ENCODE data around the gene TRHDE.

GRCh38 chr12:72272731-72273498 is 745 bp downstream of the TRHDE start:
- no peak for TF ChIP-seq ZFP3 (CRISPR knock-in tag; IDR thresholded peaks at IDR 0.05)
- TF ChIP-seq ZNF70 (CRISPR knock-in tag; IDR thresholded peaks at IDR 0.05), result no peak
- TF ChIP-seq, protein P1, sequence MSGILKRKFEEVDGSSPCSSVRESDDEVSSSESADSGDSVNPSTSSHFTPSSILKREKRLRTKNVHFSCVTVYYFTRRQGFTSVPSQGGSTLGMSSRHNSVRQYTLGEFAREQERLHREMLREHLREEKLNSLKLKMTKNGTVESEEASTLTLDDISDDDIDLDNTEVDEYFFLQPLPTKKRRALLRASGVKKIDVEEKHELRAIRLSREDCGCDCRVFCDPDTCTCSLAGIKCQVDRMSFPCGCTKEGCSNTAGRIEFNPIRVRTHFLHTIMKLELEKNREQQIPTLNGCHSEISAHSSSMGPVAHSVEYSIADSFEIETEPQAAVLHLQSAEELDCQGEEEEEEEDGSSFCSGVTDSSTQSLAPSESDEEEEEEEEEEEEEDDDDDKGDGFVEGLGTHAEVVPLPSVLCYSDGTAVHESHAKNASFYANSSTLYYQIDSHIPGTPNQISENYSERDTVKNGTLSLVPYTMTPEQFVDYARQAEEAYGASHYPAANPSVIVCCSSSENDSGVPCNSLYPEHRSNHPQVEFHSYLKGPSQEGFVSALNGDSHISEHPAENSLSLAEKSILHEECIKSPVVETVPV (CRISPR knock-in tag; IDR thresholded peaks at IDR 0.05), result no peak
- no peak for TF ChIP-seq BACH2 (CRISPR knock-in tag; IDR thresholded peaks at IDR 0.05; ENCODE audit: borderline replicate concordance)
- TF ChIP-seq RARB (CRISPR knock-in tag; IDR thresholded peaks at IDR 0.05), result no peak
- TF ChIP-seq ARNTL (CRISPR knock-in tag; IDR thresholded peaks at IDR 0.05; ENCODE audit: borderline replicate concordance, low read depth), result no peak
- no peak for TF ChIP-seq PPARA (CRISPR knock-in tag; IDR thresholded peaks at IDR 0.05; ENCODE audit: borderline replicate concordance)
